ENCODE results near the gene RHBDF2. TPM values are rescaled to one million over a fixed set of nuclear protein-coding genes. Genes with fewer than 3 reads are reported as not detected.

The RHBDF2 gene
- total RNA-seq, 2 donors from 2014 or later, result 91.6 to 153 TPM

GRCh38 chr17:76446449-76447231 is 54.6 kb downstream of the RHBDF2 start:
- no peak overlapping the region for H3K4me3 ChIP-seq
- no peaks in the 10 kb centered on the region for H3K9me3 ChIP-seq
- no peaks in the 10 kb centered on the region for H3K36me3 ChIP-seq
- DNase-seq (ENCODE audit: low spot score) (no peak), ATAC-seq (ENCODE audit: insufficient number of reproducible peaks, low FRiP score, low read depth) (no peak)
- TF ChIP-seq CTCF (IDR thresholded peaks at IDR 0.05), result no peak
- H3K4me1 ChIP-seq (ENCODE audit: control insufficient read depth in 1 of 2, low read depth in 2 of 2), result peaks cover 6 to 15% of the 10 kb centered on the region in 2 donors
- H3K27me3 ChIP-seq (replicated peaks; ENCODE audit: insufficient read depth), result no peaks in the 10 kb centered on the region
- H3K27ac ChIP-seq, result no peak overlapping the region

- no peak for ATAC-seq (ENCODE audit: insufficient number of reproducible peaks, low FRiP score, low read depth)
- Histone ChIP-seq H3K27me3 (replicated peaks; ENCODE audit: insufficient read depth) (no peaks in the 10 kb centered on the region), H3K4me1 (ENCODE audit: control insufficient read depth in 1 of 2, low read depth in 2 of 2) (peaks cover 3 to 11% of the 10 kb centered on the region in 2 donors), H3K36me3 (no peaks in the 10 kb centered on the region), H3K9me3 (no peaks in the 10 kb centered on the region), H3K4me3 (no peak overlapping the region), H3K27ac (no peak overlapping the region)
- no peak for TF ChIP-seq CTCF (IDR thresholded peaks at IDR 0.05)
- no peak for DNase-seq (ENCODE audit: low spot score)
Observed at GRCh38 chr17:76445697-76446448, 55.4 kb downstream of the RHBDF2 start.

GRCh38 chr17:76444518-76445311 is 56.5 kb downstream of the RHBDF2 start:
- ATAC-seq (ENCODE audit: insufficient number of reproducible peaks, low FRiP score, low read depth) (no peak), DNase-seq (ENCODE audit: low spot score) (no peak)
- no peak for TF ChIP-seq CTCF (IDR thresholded peaks at IDR 0.05)
- Histone ChIP-seq H3K27me3 (replicated peaks; ENCODE audit: insufficient read depth) (no peaks in the 10 kb centered on the region), H3K4me3 (no peak overlapping the region), H3K36me3 (no peaks in the 10 kb centered on the region), H3K4me1 (ENCODE audit: control insufficient read depth in 1 of 2, low read depth in 2 of 2) (peaks cover 3 to 11% of the 10 kb centered on the region in 2 donors), H3K9me3 (no peaks in the 10 kb centered on the region), H3K27ac (no peak overlapping the region)

- TF ChIP-seq CTCF (IDR thresholded peaks at IDR 0.05), result no peak
- no peak overlapping the region for H3K4me3 ChIP-seq
- H3K9me3 ChIP-seq, result no peaks in the 10 kb centered on the region
- DNase-seq (ENCODE audit: low spot score), result no peak
- H3K27ac ChIP-seq, result no peak overlapping the region
- no peaks in the 10 kb centered on the region for H3K27me3 ChIP-seq (replicated peaks; ENCODE audit: insufficient read depth)
- peaks cover 3 to 6% of the 10 kb centered on the region in 2 donors for H3K4me1 ChIP-seq (ENCODE audit: control insufficient read depth in 1 of 2, low read depth in 2 of 2)
- no peaks in the 10 kb centered on the region for H3K36me3 ChIP-seq
- ATAC-seq (ENCODE audit: insufficient number of reproducible peaks, low FRiP score, low read depth), result no peak
Observed at GRCh38 chr17:76442341-76443338, 58.6 kb downstream of the RHBDF2 start.

All from thoracic aorta (tissue), 2 donors.